Kidney (tissue), 14 donors: ENCODE measurements around the gene PRDM10. TPM values are rescaled to one million over a fixed set of nuclear protein-coding genes. Genes with fewer than 3 reads are reported as not detected.
A peak's percentile ranks its signal among the peaks of the same experiment; 100 is the strongest.

ENCODE experiments used
- DNase-seq, 5 donors: peaks; one replicate each; pipeline ENCODE4 v3.0.0-alpha.2; 2013 to 2020
- FAIRE-seq: peaks from 2 replicates; lab custom pipeline; 2012; peaks lifted over from hg19 to GRCh38; lab: Jason Lieb, UNC
- H3K27ac ChIP-seq, 2 donors: one replicate each; pipeline ENCODE4 v1.7.0; 2013; ENCODE audit warnings: low read depth in 2 of 2, low read length in 2 of 2, inconsistent platforms in 1 of 2
- H3K27me3 ChIP-seq: one replicate; pipeline ENCODE4 v1.7.1; 2013; ENCODE audit warnings: low read length, inconsistent platforms; ENCODE audit not compliant: control insufficient read depth, insufficient read depth
- H3K36me3 ChIP-seq, 3 donors: one replicate each; pipeline versions ENCODE4 v1.7.0 to v1.7.1; 2013; ENCODE audit warnings: low read length in 3 of 3, control low read depth in 1 of 3, inconsistent platforms in 1 of 3; ENCODE audit not compliant: insufficient read depth in 3 of 3, control insufficient read depth in 2 of 3
- H3K4me1 ChIP-seq, 3 donors: one replicate each; pipeline versions ENCODE4 v1.7.0 to v1.7.1; 2013; ENCODE audit warnings: low read length in 3 of 3, inconsistent platforms in 1 of 3, low read depth in 1 of 3; ENCODE audit not compliant: control insufficient read depth in 2 of 3, insufficient read depth in 2 of 3
- H3K4me3 ChIP-seq, 3 donors: one replicate each; pipeline versions ENCODE4 v1.7.0 to v1.8.1; 2013; ENCODE audit warnings: low read length in 3 of 3, control low read depth in 1 of 3, inconsistent platforms in 1 of 3
- H3K9ac ChIP-seq, 3 donors: one replicate each; pipeline versions ENCODE4 v1.7.0 to v1.7.1; 2013; ENCODE audit warnings: low read length in 3 of 3, control low read depth in 1 of 3, inconsistent platforms in 1 of 3
- H3K9me3 ChIP-seq, 3 donors: one replicate each; pipeline versions ENCODE4 v1.7.0 to v1.7.1; 2013; ENCODE audit warnings: low read length in 3 of 3, control low read depth in 1 of 3, inconsistent platforms in 1 of 3; ENCODE audit not compliant: control insufficient read depth in 2 of 3, insufficient read depth in 1 of 3
- intact Hi-C: fragments of 100-400 bp; cut with DNase I; formaldehyde crosslinking; loops from one replicate; pipeline ENCODE4 v1.11.1; 2022
- polyA plus RNA-seq: library from polyadenylated mRNA; stranded (reverse); fragments of 350-450 nt; fragmentation: Illumina TruSeq; extraction: RNeasy Lipid Tissue Mini Kit (QIAGEN cat#74804); gene quantifications from one replicate; pipeline ENCODE4 v1.2.3, GENCODE V29; 2014; ENCODE audit warnings: low read depth, low replicate concordance; ENCODE audit not compliant: insufficient read depth
- total RNA-seq: library from RNA; stranded (reverse); fragmentation: NEBNext Ultra II Directional; extraction: Animal tissue kit (Norgen Biotek cat#: 25700); gene quantifications from one replicate; pipeline ENCODE4 v1.2.1, GENCODE V29; 2021
- TF ChIP-seq, protein P1 (sequence below): IDR thresholded peaks from 3 replicates; pipeline ENCODE4 v1.5.1; 2012; ENCODE audit warnings: mild to moderate bottlenecking, moderate library complexity, borderline replicate concordance; ENCODE audit not compliant: insufficient read depth; ENCODE audit errors: extremely low read depth
- donor health status: control.
- donor health status: control.
- donor health status: control.
- donor health status: control.
- donor health status: control.
- donor health status: DM: yes; HTN: yes; CAD: no.
- donor health status: Normal renal cell carcinoma (clear cell type).

Gene PRDM10
- total and polyA plus RNA-seq, 2 donors from 2014 or later: 1.5 to 8.0 TPM

DNA sequence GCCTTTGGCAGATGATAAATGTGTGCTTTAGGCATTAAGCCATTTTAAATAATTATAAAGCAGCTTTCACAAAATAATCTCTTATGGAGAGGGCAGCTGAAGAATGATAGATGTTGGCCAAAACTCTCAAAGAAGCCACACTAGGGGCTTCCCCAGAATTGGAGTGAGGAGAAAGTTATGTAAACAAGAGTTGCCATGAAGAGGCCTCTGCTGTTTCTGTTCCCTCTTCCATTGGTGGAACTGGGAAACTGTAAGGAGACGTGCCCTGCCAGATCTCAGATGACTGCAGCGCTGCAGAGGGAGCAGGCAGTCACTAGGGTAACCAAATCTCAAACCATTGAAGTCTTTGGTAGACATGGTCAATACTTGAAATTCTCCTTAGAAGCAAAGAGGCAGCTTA lies 47.6 kb upstream of the PRDM10 start:
- FAIRE-seq (no peak), DNase-seq (peak in 2 of 5 donors; percentile 34 to 60)
- TF ChIP-seq, protein P1, sequence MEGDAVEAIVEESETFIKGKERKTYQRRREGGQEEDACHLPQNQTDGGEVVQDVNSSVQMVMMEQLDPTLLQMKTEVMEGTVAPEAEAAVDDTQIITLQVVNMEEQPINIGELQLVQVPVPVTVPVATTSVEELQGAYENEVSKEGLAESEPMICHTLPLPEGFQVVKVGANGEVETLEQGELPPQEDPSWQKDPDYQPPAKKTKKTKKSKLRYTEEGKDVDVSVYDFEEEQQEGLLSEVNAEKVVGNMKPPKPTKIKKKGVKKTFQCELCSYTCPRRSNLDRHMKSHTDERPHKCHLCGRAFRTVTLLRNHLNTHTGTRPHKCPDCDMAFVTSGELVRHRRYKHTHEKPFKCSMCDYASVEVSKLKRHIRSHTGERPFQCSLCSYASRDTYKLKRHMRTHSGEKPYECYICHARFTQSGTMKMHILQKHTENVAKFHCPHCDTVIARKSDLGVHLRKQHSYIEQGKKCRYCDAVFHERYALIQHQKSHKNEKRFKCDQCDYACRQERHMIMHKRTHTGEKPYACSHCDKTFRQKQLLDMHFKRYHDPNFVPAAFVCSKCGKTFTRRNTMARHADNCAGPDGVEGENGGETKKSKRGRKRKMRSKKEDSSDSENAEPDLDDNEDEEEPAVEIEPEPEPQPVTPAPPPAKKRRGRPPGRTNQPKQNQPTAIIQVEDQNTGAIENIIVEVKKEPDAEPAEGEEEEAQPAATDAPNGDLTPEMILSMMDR: no peak
- intact Hi-C loops: no loop called here
- Histone ChIP-seq H3K4me3 (no peak overlapping the region), H3K9me3 (no peaks in the 10 kb centered on the region), H3K36me3 (no peaks in the 10 kb centered on the region), H3K9ac (no peak overlapping the region), H3K27ac (no peak overlapping the region), H3K4me1 (no peaks in the 10 kb centered on the region), H3K27me3 (no peaks in the 10 kb centered on the region)

DNA sequence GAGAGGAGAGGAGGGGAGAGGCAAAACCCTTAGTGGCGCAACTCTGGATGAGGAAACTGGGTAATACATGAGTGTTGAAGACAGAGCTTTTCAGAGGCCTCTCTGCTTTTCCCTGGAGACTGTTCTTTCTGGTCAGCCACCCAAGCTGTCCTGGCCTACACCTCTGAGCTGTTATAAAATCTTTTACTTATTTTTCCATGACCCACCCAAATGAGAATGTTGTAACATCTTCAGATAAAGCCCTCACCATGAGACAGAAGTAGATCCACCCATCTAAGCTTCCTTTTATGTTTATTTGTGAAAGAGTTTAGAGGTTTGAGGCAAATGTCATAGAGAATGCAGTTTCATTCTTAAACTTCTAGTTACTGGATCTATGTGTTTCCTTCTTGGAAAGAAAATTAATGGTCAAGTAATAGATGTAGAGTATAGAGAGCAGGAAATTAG lies 46.7 kb upstream of the PRDM10 start:
- H3K4me3 ChIP-seq: no peak overlapping the region
- no peaks in the 10 kb centered on the region for H3K27me3 ChIP-seq
- intact Hi-C loops: no loop called here
- no peak overlapping the region for H3K9ac ChIP-seq
- DNase-seq: no peak
- no peaks in the 10 kb centered on the region for H3K4me1 ChIP-seq
- no peaks in the 10 kb centered on the region for H3K9me3 ChIP-seq
- no peak for FAIRE-seq
- H3K27ac ChIP-seq: no peak overlapping the region
- TF ChIP-seq, protein P1: no peak
- H3K36me3 ChIP-seq: no peaks in the 10 kb centered on the region

DNA sequence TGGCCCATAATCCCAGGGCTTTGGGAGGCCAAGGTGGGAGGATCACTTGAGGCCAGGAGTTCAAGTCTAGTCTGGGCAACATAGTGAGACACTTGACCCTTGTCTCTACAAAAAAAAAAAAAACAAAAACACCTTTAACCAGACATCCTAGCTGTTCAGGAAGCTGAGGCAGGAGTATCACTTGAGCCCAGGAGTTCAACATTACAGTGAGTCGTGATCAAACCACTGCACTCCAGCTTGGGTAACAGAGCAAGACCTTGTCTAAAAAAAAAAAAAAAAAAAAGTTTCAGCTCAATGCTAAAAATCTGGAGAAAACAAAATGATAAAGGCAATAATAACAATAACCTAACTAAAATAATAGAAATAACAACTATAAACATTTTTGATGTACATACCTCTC lies 44.5 kb upstream of the PRDM10 start:
- Histone ChIP-seq H3K9me3 (no peaks in the 10 kb centered on the region), H3K4me3 (no peak overlapping the region), H3K27ac (no peak overlapping the region), H3K9ac (no peak overlapping the region), H3K36me3 (no peaks in the 10 kb centered on the region), H3K4me1 (no peaks in the 10 kb centered on the region), H3K27me3 (no peaks in the 10 kb centered on the region)
- FAIRE-seq: no peak
- TF ChIP-seq, protein P1: no peak
- DNase-seq: no peak
- intact Hi-C loops: no loop called here

- H3K9ac ChIP-seq: no peak overlapping the region
- H3K4me3 ChIP-seq: no peak overlapping the region
- no peaks in the 10 kb centered on the region for H3K36me3 ChIP-seq
- DNase-seq (no peak), FAIRE-seq (no peak)
- H3K27ac ChIP-seq: no peak overlapping the region
- TF ChIP-seq, protein P1: no peak
- no peaks in the 10 kb centered on the region for H3K9me3 ChIP-seq
- H3K27me3 ChIP-seq: no peaks in the 10 kb centered on the region
- intact Hi-C loops: no loop called here
- H3K4me1 ChIP-seq: no peaks in the 10 kb centered on the region
Measured at GRCh38 chr11:130043575-130043974, 40.9 kb upstream of the PRDM10 start.
